22Rv1 (cell line): ENCODE results near the gene KRTAP6-2.

Source experiments
- ZFX ChIP-seq: fragments of 450-650 bp; IDR thresholded peaks from 2 replicates; pipeline ENCODE4 v1.6.1; 2017; ENCODE audit warnings: antibody characterized with exemption, borderline replicate concordance
- TF ChIP-seq, protein P1 (sequence below): fragments of 450-650 bp; IDR thresholded peaks from 2 replicates; pipeline ENCODE4 v1.5.1; 2017; ENCODE audit warnings: mild to moderate bottlenecking

DNA sequence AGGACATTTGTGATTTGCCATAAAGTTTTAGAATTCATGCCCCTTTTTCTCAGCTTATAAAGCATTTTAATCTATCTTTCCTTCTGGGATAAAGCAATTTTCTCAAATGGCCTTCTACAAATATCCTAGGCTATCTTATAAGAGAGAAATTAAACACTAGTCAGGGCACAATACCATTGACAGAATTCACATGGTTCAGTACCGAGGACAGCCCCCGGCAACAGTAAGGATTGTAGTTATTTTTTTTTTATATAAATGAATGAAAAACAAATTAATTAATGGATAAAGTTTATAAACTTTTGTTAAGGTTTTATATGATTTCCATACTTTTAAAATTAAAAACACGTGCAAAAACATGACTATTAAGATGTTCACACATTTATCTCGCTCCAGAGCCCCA, 29.4 kb upstream of the KRTAP6-2 start:
- TF ChIP-seq, protein P1, sequence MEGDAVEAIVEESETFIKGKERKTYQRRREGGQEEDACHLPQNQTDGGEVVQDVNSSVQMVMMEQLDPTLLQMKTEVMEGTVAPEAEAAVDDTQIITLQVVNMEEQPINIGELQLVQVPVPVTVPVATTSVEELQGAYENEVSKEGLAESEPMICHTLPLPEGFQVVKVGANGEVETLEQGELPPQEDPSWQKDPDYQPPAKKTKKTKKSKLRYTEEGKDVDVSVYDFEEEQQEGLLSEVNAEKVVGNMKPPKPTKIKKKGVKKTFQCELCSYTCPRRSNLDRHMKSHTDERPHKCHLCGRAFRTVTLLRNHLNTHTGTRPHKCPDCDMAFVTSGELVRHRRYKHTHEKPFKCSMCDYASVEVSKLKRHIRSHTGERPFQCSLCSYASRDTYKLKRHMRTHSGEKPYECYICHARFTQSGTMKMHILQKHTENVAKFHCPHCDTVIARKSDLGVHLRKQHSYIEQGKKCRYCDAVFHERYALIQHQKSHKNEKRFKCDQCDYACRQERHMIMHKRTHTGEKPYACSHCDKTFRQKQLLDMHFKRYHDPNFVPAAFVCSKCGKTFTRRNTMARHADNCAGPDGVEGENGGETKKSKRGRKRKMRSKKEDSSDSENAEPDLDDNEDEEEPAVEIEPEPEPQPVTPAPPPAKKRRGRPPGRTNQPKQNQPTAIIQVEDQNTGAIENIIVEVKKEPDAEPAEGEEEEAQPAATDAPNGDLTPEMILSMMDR: no peak
- no peak for TF ChIP-seq ZFX
